ENCODE data around the gene SF3B2. TPM values are rescaled to one million over a fixed set of nuclear protein-coding genes. Genes with fewer than 3 reads are reported as not detected.
"Not testable (repeated sequence)": the region's sequence is repeated elsewhere in the genome, so short reads cannot be mapped to it uniquely, and the experiment has no call there.

Gene SF3B2
- total RNA-seq, 5 donors from 2014 or later (not counting 1 experiment from before 2014, with no cell fraction given), result 189 to 264 (median 224) TPM

GRCh38 chr11:66111158-66111557 is 59.0 kb downstream of the SF3B2 start:
- Histone ChIP-seq H3K9me3 (no peaks in the 10 kb centered on the region), H3K4me3 (ENCODE audit: control insufficient read depth in 1 of 2, extremely low read depth in 1 of 2, low read length in 1 of 2) (no peak overlapping the region), H3K27ac (ENCODE audit: low read length) (no peak overlapping the region), H3K36me3 (ENCODE audit: control insufficient read depth in 2 of 2, extremely low read depth in 1 of 2, insufficient read depth in 1 of 2, low read length in 1 of 2) (peaks cover 0 to 4% of the 10 kb centered on the region in 2 donors), H3K4me1 (ENCODE audit: control insufficient read depth in 1 of 2, extremely low read depth in 1 of 2, insufficient read depth in 2 of 2, low read length in 2 of 2) (peaks cover 56 to 62% of the 10 kb centered on the region in 2 experiments), H3K27me3 (replicated peaks in 1 of 2; ENCODE audit: control insufficient read depth in 2 of 2, extremely low read depth in 1 of 2, insufficient read depth in 2 of 2, low read length in 1 of 2) (no peaks in the 10 kb centered on the region)
- 100% methylated on average over 1 of the region's 3 CpGs for WGBS (ENCODE audit: insufficient coverage)
- Mint-ChIP-seq H3K27me3 (no peaks in the 10 kb centered on the region), H3K36me3 (peaks cover 23% of the 10 kb centered on the region), H3K27ac (peak overlapping the region; percentile 77 to 90), H3K4me1 (peaks cover 91 to 93% (median 93%) of the 10 kb centered on the region in 3 donors), H3K4me3 (peak overlapping the region in 1 of 3 donors; percentile 72), H3K9me3 (no peaks in the 10 kb centered on the region)
- ATAC-seq (replicated peaks in 1 of 4) (no peak), DNase-seq (no peak)
- CTCF ChIA-PET, result interaction anchor here in 1 of 2 donors (1.0 kb wide), 2 partner anchors 10 to 22 kb away, joined by 3 read pairs; no protein-coding TSS in a partner anchor
- POLR2A ChIA-PET, result interaction anchor here (0.6 to 0.8 kb wide), 2 partner anchors 123 to 143 kb away, joined by 3 to 5 read pairs; no protein-coding TSS in a partner anchor

GRCh38 chr11:66112041-66112491 is 59.9 kb downstream of the SF3B2 start:
- ATAC-seq (replicated peaks in 1 of 4), result peak in 1 of 4 experiments; percentile 25
- 49% methylated on average over 3 of the region's 9 CpGs for WGBS (ENCODE audit: insufficient coverage)

GRCh38 chr11:66112601-66113499 is 60.7 kb downstream of the SF3B2 start:
- H3K27ac Mint-ChIP-seq, result peak overlapping the region; percentile 88 to 90
- peak overlapping the region; percentile 34 for H3K27ac ChIP-seq (ENCODE audit: low read length)
- no peak overlapping the region for H3K4me3 ChIP-seq (ENCODE audit: control insufficient read depth in 1 of 2, extremely low read depth in 1 of 2, low read length in 1 of 2)
- H3K36me3 Mint-ChIP-seq, result peaks cover 10% of the 10 kb centered on the region
- POLR2A ChIA-PET, result interaction anchor here (0.5 to 0.6 kb wide), 3 partner anchors 10 to 264 kb away, joined by 3 to 4 read pairs (median 4); no protein-coding TSS in a partner anchor
- CTCF ChIA-PET, result no interaction called here
- peaks cover 59 to 63% of the 10 kb centered on the region in 2 experiments for H3K4me1 ChIP-seq (ENCODE audit: control insufficient read depth in 1 of 2, extremely low read depth in 1 of 2, insufficient read depth in 2 of 2, low read length in 2 of 2)
- H3K9me3 ChIP-seq, result no peaks in the 10 kb centered on the region
- ATAC-seq (replicated peaks in 1 of 4), result no peak
- H3K36me3 ChIP-seq (ENCODE audit: control insufficient read depth in 2 of 2, extremely low read depth in 1 of 2, insufficient read depth in 1 of 2, low read length in 1 of 2), result no peaks in the 10 kb centered on the region
- no peak for DNase-seq
- WGBS (ENCODE audit: insufficient coverage), result 33% methylated on average over 1 of the region's 3 CpGs
- H3K9me3 Mint-ChIP-seq, result no peaks in the 10 kb centered on the region
- H3K4me3 Mint-ChIP-seq, result peak overlapping the region; percentile 47 to 72 (median 62)
- H3K27me3 Mint-ChIP-seq, result no peaks in the 10 kb centered on the region
- peaks cover 95 to 97% (median 97%) of the 10 kb centered on the region in 3 donors for H3K4me1 Mint-ChIP-seq
- no peaks in the 10 kb centered on the region for H3K27me3 ChIP-seq (replicated peaks in 1 of 2; ENCODE audit: control insufficient read depth in 2 of 2, extremely low read depth in 1 of 2, insufficient read depth in 2 of 2, low read length in 1 of 2)

More at GRCh38 chr11:66112041-66112491, 59.9 kb downstream of the SF3B2 start:
- no peaks in the 10 kb centered on the region for H3K9me3 ChIP-seq
- H3K27me3 Mint-ChIP-seq, result no peaks in the 10 kb centered on the region
- peak in 2 of 35 experiments; percentile 14 to 27 for DNase-seq
- peaks cover 0 to under 1% of the 10 kb centered on the region in 2 donors for H3K36me3 ChIP-seq (ENCODE audit: control insufficient read depth in 2 of 2, extremely low read depth in 1 of 2, insufficient read depth in 1 of 2, low read length in 1 of 2)
- H3K27ac Mint-ChIP-seq, result peak overlapping the region; percentile 88 to 90
- peak overlapping the region; percentile 26 for H3K27ac ChIP-seq (ENCODE audit: low read length)
- peaks cover 95 to 97% (median 97%) of the 10 kb centered on the region in 3 donors for H3K4me1 Mint-ChIP-seq
- H3K4me1 ChIP-seq (ENCODE audit: control insufficient read depth in 1 of 2, extremely low read depth in 1 of 2, insufficient read depth in 2 of 2, low read length in 2 of 2), result peaks cover 60 to 62% of the 10 kb centered on the region in 2 experiments
- ChIA-PET POLR2A (no interaction called here), CTCF (interaction anchor here in 1 of 2 donors (1.0 kb wide), 1 partner anchor 11 kb away, joined by 3 read pairs; no protein-coding TSS in a partner anchor)
- H3K27me3 ChIP-seq (replicated peaks in 1 of 2; ENCODE audit: control insufficient read depth in 2 of 2, extremely low read depth in 1 of 2, insufficient read depth in 2 of 2, low read length in 1 of 2), result no peaks in the 10 kb centered on the region
- no peak overlapping the region for H3K4me3 ChIP-seq (ENCODE audit: control insufficient read depth in 1 of 2, extremely low read depth in 1 of 2, low read length in 1 of 2)
- H3K9me3 Mint-ChIP-seq, result no peaks in the 10 kb centered on the region
- peak overlapping the region in 2 of 3 donors; percentile 38 to 72 for H3K4me3 Mint-ChIP-seq
- peaks cover 18% of the 10 kb centered on the region for H3K36me3 Mint-ChIP-seq

- DNase-seq; H3K36me3 ChIP-seq (ENCODE audit: control insufficient read depth in 2 of 2, extremely low read depth in 1 of 2, insufficient read depth in 1 of 2, low read length in 1 of 2); H3K27me3 Mint-ChIP-seq; H3K27me3 ChIP-seq (replicated peaks in 1 of 2; ENCODE audit: control insufficient read depth in 2 of 2, extremely low read depth in 1 of 2, insufficient read depth in 2 of 2, low read length in 1 of 2); H3K9me3 Mint-ChIP-seq; ATAC-seq (replicated peaks in 1 of 4); H3K36me3 Mint-ChIP-seq; H3K9me3 ChIP-seq: not testable (repeated sequence)
- ChIA-PET CTCF (interaction anchor here in 1 of 2 donors (0.6 to 2.0 kb wide), 3 partner anchors 34 to 527 kb away, joined by 3 to 9 read pairs (median 6); no protein-coding TSS in a partner anchor), POLR2A (interaction anchor here in 1 of 2 donors (0.6 kb wide), 1 partner anchor 66 kb away, joined by 3 read pairs; no protein-coding TSS in a partner anchor)
- peaks cover 72 to 75% of the 10 kb centered on the region in 2 experiments for H3K4me1 ChIP-seq (ENCODE audit: control insufficient read depth in 1 of 2, extremely low read depth in 1 of 2, insufficient read depth in 2 of 2, low read length in 2 of 2)
- H3K27ac ChIP-seq (ENCODE audit: low read length), result peak overlapping the region; percentile 71
- WGBS (ENCODE audit: insufficient coverage), result no CpG with 5 or more reads among the region's 3 CpGs
- Mint-ChIP-seq H3K4me3 (peak overlapping the region; percentile 55 to 74 (median 65)), H3K4me1 (peaks cover 95% of the 10 kb centered on the region in 3 donors), H3K27ac (peak overlapping the region; percentile 89 to 94)
- peak overlapping the region; percentile 9 to 38 for H3K4me3 ChIP-seq (ENCODE audit: control insufficient read depth in 1 of 2, extremely low read depth in 1 of 2, low read length in 1 of 2)
Measured at GRCh38 chr11:66114957-66115356, 62.8 kb downstream of the SF3B2 start.

GRCh38 chr11:66115638-66116301 is 63.6 kb downstream of the SF3B2 start:
- DNase-seq, result peak in 11 of 35 experiments; percentile 2 to 75 (median 17)
- Histone ChIP-seq H3K27me3 (replicated peaks in 1 of 2; ENCODE audit: control insufficient read depth in 2 of 2, extremely low read depth in 1 of 2, insufficient read depth in 2 of 2, low read length in 1 of 2) (no peaks in the 10 kb centered on the region), H3K4me3 (ENCODE audit: control insufficient read depth in 1 of 2, extremely low read depth in 1 of 2, low read length in 1 of 2) (peak overlapping the region; percentile 15 to 38), H3K36me3 (ENCODE audit: control insufficient read depth in 2 of 2, extremely low read depth in 1 of 2, insufficient read depth in 1 of 2, low read length in 1 of 2) (no peaks in the 10 kb centered on the region), H3K27ac (ENCODE audit: low read length) (peak overlapping the region; percentile 71), H3K4me1 (ENCODE audit: control insufficient read depth in 1 of 2, extremely low read depth in 1 of 2, insufficient read depth in 2 of 2, low read length in 2 of 2) (peaks cover 77% of the 10 kb centered on the region in 2 experiments), H3K9me3 (no peaks in the 10 kb centered on the region)
- POLR2A ChIA-PET, result interaction anchor here (0.6 to 1.3 kb wide), 6 partner anchors 35 to 424 kb away, joined by 3 to 12 read pairs (median 4); no protein-coding TSS in a partner anchor
- Mint-ChIP-seq H3K4me1 (peaks cover 97 to 100% (median 97%) of the 10 kb centered on the region in 3 donors), H3K27ac (peak overlapping the region; percentile 89 to 94), H3K9me3 (no peaks in the 10 kb centered on the region), H3K4me3 (peak overlapping the region; percentile 55 to 74 (median 65)), H3K27me3 (no peaks in the 10 kb centered on the region), H3K36me3 (peaks cover 6% of the 10 kb centered on the region)
- peak; percentile 68 to 75 (median 72) for ATAC-seq (replicated peaks in 1 of 4)
- CTCF ChIA-PET, result interaction anchor here in 1 of 2 donors (0.6 to 2.0 kb wide), 9 partner anchors 8 to 527 kb away, joined by 3 to 9 read pairs (median 4); no protein-coding TSS in a partner anchor
- 13% methylated on average over 1 of the region's 8 CpGs for WGBS (ENCODE audit: insufficient coverage)

Data from T-cell (primary cell).